Measurements from ENCODE around the gene MRPL36. TPM values are rescaled to one million over a fixed set of nuclear protein-coding genes. Genes with fewer than 3 reads are reported as not detected.

MRPL36 gene
- total and polyA plus RNA-seq, 9 donors, result 26.8 to 60.7 (median 34.0) TPM

DNA sequence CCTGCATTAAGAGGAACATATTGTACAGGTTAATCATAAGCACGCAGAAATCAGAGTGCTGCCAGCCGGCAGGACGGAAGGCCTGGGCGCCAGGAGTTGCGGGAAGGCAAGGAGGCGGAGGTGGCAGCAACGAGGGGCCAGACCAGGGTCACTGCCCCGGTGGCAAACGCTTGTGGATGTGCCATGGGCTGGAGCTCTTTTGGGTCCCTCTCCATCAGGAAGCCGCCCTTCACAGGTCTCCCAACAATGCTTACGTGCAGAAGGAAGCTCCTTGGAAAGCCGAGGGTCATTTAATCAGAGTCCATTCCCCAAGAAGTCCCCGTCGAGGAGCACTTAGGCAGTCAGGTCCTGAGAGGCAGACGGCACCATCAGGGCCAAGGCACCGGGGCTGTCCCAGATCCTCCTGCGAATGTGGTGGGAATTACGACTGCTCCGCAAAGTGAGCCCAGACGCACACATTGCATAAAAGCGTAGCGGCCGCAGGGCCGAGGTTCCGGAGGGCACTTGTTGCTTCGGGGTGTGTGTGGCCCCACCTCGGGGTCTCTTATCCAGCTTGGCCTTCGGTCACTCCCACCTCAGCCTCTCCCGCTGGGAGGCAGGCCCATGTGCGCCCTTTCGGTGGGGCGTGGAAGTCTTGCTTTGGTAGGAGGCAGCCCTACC is 20.5 kb downstream of the MRPL36 start:
- peak in 2 of 5 donors; percentile 5 to 7 for DNase-seq
- H3K36me3 ChIP-seq, result no peaks in the 10 kb centered on the region
- no peak overlapping the region for H3K4me3 ChIP-seq
- intact Hi-C loops (cut with DNase I), result no loop called here
- no peak overlapping the region for H3K27ac ChIP-seq
- H3K4me1 ChIP-seq (ENCODE audit: insufficient read depth), result no peaks in the 10 kb centered on the region
- no peaks in the 10 kb centered on the region for H3K9me3 ChIP-seq
- 82 to 86% (median 84%) methylated on average over 32 of the region's 32 CpGs for WGBS, 3 donors
- no peaks in the 10 kb centered on the region for H3K27me3 ChIP-seq
- no peak for TF ChIP-seq POLR2A (IDR thresholded peaks at IDR 0.05)
- no peak for TF ChIP-seq EP300 (IDR thresholded peaks at IDR 0.05)
- TF ChIP-seq, protein P1, sequence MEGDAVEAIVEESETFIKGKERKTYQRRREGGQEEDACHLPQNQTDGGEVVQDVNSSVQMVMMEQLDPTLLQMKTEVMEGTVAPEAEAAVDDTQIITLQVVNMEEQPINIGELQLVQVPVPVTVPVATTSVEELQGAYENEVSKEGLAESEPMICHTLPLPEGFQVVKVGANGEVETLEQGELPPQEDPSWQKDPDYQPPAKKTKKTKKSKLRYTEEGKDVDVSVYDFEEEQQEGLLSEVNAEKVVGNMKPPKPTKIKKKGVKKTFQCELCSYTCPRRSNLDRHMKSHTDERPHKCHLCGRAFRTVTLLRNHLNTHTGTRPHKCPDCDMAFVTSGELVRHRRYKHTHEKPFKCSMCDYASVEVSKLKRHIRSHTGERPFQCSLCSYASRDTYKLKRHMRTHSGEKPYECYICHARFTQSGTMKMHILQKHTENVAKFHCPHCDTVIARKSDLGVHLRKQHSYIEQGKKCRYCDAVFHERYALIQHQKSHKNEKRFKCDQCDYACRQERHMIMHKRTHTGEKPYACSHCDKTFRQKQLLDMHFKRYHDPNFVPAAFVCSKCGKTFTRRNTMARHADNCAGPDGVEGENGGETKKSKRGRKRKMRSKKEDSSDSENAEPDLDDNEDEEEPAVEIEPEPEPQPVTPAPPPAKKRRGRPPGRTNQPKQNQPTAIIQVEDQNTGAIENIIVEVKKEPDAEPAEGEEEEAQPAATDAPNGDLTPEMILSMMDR (IDR thresholded peaks at IDR 0.05), result no peak

DNA sequence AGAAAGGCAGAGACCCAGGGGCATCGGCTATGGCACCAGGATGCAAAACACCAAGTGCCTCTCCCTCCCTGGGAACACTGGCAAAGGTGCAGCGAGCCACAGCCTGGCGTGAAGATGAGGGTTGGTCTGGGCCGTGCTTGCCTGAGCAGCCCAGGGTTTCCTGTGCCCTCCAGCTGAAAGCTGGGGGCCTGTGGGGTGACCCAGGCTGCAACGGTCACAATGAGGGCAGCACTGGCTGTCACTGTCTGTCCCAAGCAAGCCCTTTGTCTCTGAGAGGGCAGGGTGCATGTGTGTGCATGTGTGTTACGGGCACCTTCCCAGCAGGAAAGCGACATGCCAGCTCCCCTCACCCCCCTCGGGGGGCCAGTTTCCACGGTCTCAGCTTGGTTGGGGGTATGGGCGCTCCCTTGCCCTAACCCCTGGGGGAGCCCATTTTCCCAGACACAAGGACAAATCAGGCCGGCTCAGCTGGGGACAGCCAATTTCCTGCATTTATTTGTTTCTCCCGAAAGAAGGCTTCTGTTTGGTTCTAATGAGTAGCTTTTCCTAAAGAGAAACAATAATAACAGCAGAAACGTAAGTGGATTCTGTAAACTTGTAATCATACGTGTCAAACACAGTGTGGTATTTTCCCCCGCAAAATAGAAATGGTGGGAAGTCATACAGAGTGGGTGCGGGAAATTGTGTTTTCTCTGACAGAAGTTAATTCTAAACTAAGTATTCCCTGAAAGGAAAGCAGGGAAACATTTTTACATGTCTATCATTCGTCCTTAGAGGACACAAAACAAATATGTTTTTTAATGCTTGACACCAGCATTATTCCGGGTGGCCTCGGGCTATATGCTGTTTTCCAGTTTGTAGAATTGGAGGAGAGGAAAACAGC is 21.3 kb downstream of the MRPL36 start:
- DNase-seq, result peak in 1 of 5 donors; percentile 3
- Histone ChIP-seq H3K27ac (no peak overlapping the region), H3K36me3 (no peaks in the 10 kb centered on the region), H3K27me3 (no peaks in the 10 kb centered on the region), H3K4me3 (no peak overlapping the region), H3K9me3 (no peaks in the 10 kb centered on the region), H3K4me1 (ENCODE audit: insufficient read depth) (no peaks in the 10 kb centered on the region)
- 74 to 76% (median 75%) methylated on average over 19 of the region's 19 CpGs for WGBS, 3 donors
- intact Hi-C loops (cut with DNase I), result no loop called here
- TF ChIP-seq POLR2A (IDR thresholded peaks at IDR 0.05) (no peak), EP300 (IDR thresholded peaks at IDR 0.05) (no peak)
- TF ChIP-seq, protein P1 (IDR thresholded peaks at IDR 0.05), result no peak

DNA sequence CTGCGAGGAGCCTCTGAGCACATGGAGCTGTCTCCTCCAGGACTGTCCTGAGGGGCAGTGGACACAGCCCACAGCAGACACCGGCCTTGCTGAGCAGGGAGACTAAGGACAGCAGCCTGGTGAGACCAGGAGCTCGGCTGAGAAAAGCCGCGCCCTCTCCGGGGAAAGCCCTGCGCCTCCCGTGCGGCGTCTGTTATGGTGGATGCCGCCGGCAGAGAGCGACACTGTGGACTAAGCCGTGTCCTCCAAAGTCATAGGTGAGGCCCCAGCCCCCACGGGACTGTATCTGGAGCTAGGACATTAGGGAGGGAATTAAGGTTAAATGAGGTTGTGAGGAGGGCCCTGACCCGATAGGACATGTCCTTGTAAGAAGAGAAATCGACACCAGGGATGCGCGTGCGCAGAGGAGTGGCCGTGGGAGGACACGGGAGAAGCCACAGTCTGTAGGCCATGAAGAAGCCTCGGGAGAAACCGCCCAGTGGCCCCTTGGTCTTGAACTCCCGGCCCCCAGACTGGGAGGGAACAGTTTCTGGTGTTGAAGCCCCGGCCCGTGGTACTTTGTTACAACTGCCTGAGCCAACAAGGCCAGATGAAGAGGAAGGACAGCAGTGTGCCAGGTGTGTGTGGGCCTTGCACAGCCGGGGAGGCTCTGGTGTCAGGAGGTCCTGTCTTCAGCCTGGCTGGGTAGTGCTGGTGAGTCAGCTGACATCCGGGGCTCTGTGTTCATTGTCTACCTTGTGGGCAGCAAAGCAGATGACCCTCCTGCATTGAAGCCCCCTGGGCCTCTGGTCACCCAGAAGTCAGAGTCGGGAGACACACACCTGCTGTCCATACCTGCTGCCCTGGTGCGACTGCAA is 22.1 kb downstream of the MRPL36 start:
- no peaks in the 10 kb centered on the region for H3K9me3 ChIP-seq
- no peaks in the 10 kb centered on the region for H3K36me3 ChIP-seq
- intact Hi-C loops (cut with DNase I), result no loop called here
- H3K4me3 ChIP-seq, result no peak overlapping the region
- TF ChIP-seq POLR2A (IDR thresholded peaks at IDR 0.05) (no peak), EP300 (IDR thresholded peaks at IDR 0.05) (no peak)
- TF ChIP-seq, protein P1 (IDR thresholded peaks at IDR 0.05), result no peak
- 80 to 82% (median 81%) methylated on average over 27 to 31 of the region's 31 CpGs for WGBS, 3 donors
- DNase-seq, result peak in 1 of 5 donors; percentile 27
- H3K27me3 ChIP-seq, result no peaks in the 10 kb centered on the region
- no peaks in the 10 kb centered on the region for H3K4me1 ChIP-seq (ENCODE audit: insufficient read depth)
- H3K27ac ChIP-seq, result no peak overlapping the region

DNA sequence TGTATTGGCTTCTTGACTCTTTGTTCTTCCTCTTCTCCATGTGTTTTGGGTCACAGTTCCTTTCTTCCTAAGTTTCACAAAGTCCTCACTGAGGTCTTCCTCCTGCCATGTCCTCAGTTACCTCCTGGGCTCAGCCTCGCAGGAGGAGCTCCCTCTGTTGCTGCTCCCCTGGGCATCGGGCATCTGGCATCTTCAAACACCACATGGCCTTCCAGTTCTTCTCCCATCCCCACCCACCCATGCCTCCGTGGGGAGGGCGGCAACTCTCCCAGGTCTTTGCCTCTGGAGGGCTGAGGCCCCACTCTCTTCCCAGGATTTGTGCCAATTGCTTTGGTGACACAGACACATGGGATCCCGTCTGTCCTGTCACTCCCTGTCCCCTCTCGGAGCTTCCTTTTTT is 22.8 kb downstream of the MRPL36 start:
- Histone ChIP-seq H3K4me1 (ENCODE audit: insufficient read depth) (no peaks in the 10 kb centered on the region), H3K9me3 (no peaks in the 10 kb centered on the region), H3K27ac (no peak overlapping the region), H3K27me3 (no peaks in the 10 kb centered on the region), H3K36me3 (no peaks in the 10 kb centered on the region), H3K4me3 (no peak overlapping the region)
- DNase-seq, result no peak
- TF ChIP-seq EP300 (IDR thresholded peaks at IDR 0.05) (no peak), POLR2A (IDR thresholded peaks at IDR 0.05) (no peak)
- TF ChIP-seq, protein P1 (IDR thresholded peaks at IDR 0.05), result no peak
- WGBS, 3 donors, result 88 to 90% (median 90%) methylated on average over 6 of the region's 6 CpGs
- intact Hi-C loops (cut with DNase I), result no loop called here

Measured in ovary (tissue), 9 donors.